SJCRH30 (cell line): ENCODE measurements around the gene PPP1R10. TPM values are rescaled to one million over a fixed set of nuclear protein-coding genes. Genes with fewer than 3 reads are reported as not detected.
A peak's percentile ranks its signal among the peaks of the same experiment; 100 is the strongest.
"Not testable (repeated sequence)": the region's sequence is repeated elsewhere in the genome, so short reads cannot be mapped to it uniquely, and the experiment has no call there.

Experiments used
- DNase-seq, 2 experiments: peaks; one replicate each; pipeline ENCODE4 v3.0.0-alpha.2; 2015 to 2020
- H3K27ac ChIP-seq: fragments of 250-450 bp; sonication (Bioruptor Pico); 2 replicates; pipeline ENCODE4 v1.5.1; 2020; ENCODE audit warnings: mild to moderate bottlenecking, moderate library complexity
- H3K27me3 ChIP-seq: fragments of 250-450 bp; sonication (Bioruptor Pico); 2 replicates; pipeline ENCODE4 v1.5.1; 2020; ENCODE audit warnings: mild to moderate bottlenecking, moderate library complexity
- H3K36me3 ChIP-seq: fragments of 250-450 bp; sonication (Bioruptor Pico); 2 replicates; pipeline ENCODE4 v1.5.1; 2020; ENCODE audit warnings: mild to moderate bottlenecking, moderate library complexity
- H3K4me1 ChIP-seq: fragments of 250-450 bp; sonication (Bioruptor Pico); 2 replicates; pipeline ENCODE4 v1.5.1; 2020; ENCODE audit warnings: mild to moderate bottlenecking, moderate library complexity
- H3K4me3 ChIP-seq: fragments of 250-450 bp; sonication (Bioruptor Pico); 2 replicates; pipeline ENCODE4 v1.5.1; 2020; ENCODE audit warnings: mild to moderate bottlenecking, moderate library complexity
- H3K9me3 ChIP-seq: fragments of 250-450 bp; sonication (Bioruptor Pico); replicated peaks from 2 replicates; pipeline ENCODE4 v1.5.1; 2020; ENCODE audit warnings: mild to moderate bottlenecking, moderate library complexity
- total RNA-seq: library from RNA; depleted of rRNA; stranded (reverse); fragments of >200 nt; shearing (Covaris generic); gene quantifications from 2 replicates; pipeline ENCODE4 v1.2.3, GENCODE V29; 2014; rRNA removed

PPP1R10 gene
- 93.7 and 120 TPM in 2 replicates for total RNA-seq

DNA sequence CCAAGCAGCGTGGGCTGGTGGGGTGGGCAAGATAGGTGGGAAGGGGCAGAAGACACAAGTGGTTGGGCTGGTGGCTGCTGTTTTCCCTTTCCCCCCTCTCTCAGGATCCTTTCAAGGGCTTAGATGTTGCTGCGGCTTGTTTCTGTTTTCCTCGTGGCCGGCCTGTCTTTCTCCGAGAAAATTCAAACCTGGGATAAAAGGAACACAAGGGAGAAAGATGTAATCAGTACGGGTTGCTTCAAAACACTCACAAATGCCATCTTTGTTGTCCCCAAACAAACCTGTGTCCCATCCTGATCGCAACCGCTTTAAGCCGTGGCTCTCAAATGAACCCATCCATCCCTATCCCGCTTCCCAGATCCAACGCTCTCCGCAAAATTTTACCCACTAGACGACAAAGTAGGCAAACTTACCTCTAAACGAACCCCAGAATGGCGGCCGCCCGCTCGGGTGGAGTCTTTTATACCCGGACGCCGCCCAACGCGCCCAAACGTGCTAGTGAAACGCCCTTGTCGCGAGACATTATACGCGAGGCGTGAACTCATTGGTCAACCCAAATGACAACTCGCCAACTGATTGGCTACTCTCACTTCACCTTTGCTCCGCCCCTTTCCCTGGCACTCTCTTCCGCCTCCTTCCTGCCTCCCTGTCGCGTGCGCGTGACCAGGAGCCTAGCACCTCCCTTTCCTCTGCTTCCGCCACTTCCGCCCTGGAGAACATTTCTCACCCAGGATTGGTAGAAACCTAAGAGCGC is at the start of gene PPP1R10:
Gene PPP1R10, minus strand, starts transcription at position 433 of the 754 bp plus-strand sequence. CDS start 7,299 bp downstream, outside the sequence.
- Histone ChIP-seq H3K27me3 (no peaks in the 10 kb centered on the region), H3K27ac (peak within 1 kb of the TSS; percentile 98), H3K4me1 (peaks cover 4% of the 10 kb centered on the region; the same call in 1 of the 2 replicates), H3K36me3 (peaks cover 27% of the 10 kb centered on the region), H3K9me3 (no peaks in the 10 kb centered on the region), H3K4me3 (peak within 1 kb of the TSS; percentile 75)
- peak; percentile 99 to 100 for DNase-seq

DNA sequence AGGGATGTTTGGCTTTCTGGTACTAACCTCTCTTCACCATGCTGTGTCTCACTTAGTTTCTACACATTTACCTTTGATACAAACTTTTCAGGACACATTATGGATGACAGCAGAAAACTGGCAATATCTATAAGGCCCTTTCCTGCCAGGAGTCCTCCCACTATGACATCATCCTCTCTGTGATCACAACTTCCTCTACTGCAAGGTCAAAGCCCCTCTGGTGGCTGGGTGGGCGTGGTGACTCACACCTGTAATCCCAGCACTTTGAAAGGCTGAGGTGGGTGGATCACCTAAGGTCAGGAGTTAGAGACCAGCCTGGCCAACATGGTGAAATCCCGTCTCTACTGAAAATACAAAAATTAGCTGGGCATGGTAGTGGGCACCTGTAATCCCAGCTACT is 49.3 kb upstream of the PPP1R10 start:
- not testable (repeated sequence) for H3K4me1 ChIP-seq, DNase-seq, H3K4me3 ChIP-seq, H3K27me3 ChIP-seq, H3K27ac ChIP-seq, H3K9me3 ChIP-seq
- peaks cover 23% of the 10 kb centered on the region for H3K36me3 ChIP-seq

DNA sequence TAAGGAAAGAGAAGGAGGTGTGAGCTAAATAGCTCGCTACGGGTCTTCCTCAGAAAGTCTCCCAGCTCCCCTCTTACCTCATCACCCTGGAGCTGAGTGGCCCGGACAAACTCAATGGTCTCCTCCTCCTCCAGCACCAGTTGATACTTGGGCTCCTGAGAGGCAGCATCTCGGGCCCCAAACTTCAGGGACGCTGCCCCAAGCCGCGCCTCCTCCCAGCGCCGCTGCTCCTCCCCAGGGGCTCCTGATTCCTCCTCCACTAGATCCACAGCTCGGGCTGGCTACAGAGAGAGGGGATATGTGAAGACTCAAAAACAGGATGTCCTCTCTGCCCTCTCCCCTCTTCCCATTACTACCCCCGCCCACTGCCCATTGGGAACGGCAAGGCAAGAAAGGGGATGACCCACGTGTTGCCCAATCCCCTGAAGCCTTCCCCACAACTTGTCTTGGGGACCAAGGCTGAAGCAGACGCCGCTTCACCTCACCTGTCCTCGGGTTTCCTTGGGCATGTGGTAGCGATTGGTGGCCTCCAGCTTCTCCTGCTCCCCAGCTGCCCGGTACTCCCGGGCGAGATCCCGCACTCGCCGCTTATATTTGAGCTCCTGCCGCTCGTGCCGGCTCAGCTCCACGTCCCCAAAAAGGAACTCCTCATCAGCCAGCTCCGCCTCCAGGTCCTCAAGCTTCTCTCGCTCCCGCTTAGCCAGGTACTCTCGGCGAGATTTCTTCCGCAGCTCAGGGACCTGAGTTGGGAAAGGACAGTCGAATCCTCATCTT is 48.1 kb upstream of the PPP1R10 start:
- Histone ChIP-seq H3K27me3 (no peaks in the 10 kb centered on the region), H3K9me3 (no peaks in the 10 kb centered on the region), H3K4me3 (no peak overlapping the region), H3K36me3 (peaks cover 23% of the 10 kb centered on the region), H3K4me1 (no peaks in the 10 kb centered on the region), H3K27ac (no peak overlapping the region)
- no peak for DNase-seq

DNA sequence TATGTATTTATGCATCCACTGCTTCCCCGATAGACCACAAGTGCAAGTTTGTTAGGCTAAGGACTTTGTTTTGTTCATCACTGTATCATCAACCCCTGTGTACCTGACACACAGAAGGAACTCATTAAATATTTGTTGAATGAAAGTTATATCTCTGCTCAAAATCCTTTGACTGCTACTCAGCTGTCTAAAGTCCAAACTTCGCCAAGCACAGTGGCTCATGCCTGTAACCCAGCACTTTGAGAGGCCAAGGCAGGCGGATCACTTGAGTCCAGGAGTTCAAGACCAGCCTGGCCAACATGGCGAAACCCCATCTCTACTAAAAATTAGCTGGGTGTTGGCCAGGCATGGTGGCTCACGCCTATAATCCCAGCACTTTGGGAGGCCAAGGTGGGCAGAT is 40.9 kb upstream of the PPP1R10 start:
- not testable (repeated sequence) for H3K4me1 ChIP-seq, H3K27me3 ChIP-seq, H3K27ac ChIP-seq, DNase-seq, H3K9me3 ChIP-seq, H3K4me3 ChIP-seq
- peaks cover 31% of the 10 kb centered on the region for H3K36me3 ChIP-seq

DNA sequence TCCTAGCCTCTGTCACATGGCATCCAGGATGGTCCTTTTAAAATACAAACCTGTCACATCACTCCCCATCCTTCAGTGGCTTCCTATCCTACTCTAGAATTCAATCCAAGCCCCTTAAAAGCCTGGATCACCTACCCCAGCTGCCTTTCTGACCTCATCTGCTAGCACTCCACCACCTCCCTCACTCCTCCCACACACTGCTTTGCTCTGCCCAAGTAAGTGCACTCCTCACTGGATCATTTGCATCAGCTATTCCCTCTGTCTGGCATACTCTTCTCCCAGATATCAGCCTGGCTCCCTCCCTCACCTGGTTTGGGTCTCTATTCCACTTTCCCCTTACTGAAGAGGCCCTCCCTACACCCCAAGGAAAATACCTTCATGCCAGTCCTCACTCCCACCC is 40.4 kb upstream of the PPP1R10 start:
- H3K36me3 ChIP-seq: peaks cover 33% of the 10 kb centered on the region

DNA sequence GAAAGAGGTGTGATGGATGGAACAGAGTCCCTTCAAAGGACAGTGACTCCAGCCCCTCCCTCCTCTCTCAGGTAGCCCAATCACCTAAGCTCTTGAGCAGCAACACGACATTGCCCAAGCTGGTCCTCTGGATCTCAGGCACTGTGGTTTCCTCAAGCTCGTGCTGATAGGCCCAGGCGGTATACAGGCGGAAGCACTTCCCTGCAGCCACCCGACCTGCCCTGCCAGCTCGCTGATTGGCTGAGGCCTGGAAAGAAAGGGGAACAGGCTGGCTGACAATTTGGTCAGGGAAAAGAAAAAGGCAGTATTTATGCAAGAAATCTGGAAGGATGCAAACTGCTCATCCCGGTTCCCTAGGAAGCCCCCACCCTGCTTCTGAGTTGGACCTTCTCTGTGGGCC is 39.5 kb upstream of the PPP1R10 start:
- H3K9me3 ChIP-seq: no peaks in the 10 kb centered on the region
- H3K4me3 ChIP-seq: no peak overlapping the region
- no peaks in the 10 kb centered on the region for H3K27me3 ChIP-seq
- no peak for DNase-seq
- no peak overlapping the region for H3K27ac ChIP-seq
- no peaks in the 10 kb centered on the region for H3K4me1 ChIP-seq
- peaks cover 32% of the 10 kb centered on the region for H3K36me3 ChIP-seq

More for the DNA sequence above, 40.4 kb upstream of the PPP1R10 start:
- H3K4me3 ChIP-seq: no peak overlapping the region
- H3K27ac ChIP-seq: no peak overlapping the region
- H3K27me3 ChIP-seq: no peaks in the 10 kb centered on the region
- DNase-seq: no peak
- H3K9me3 ChIP-seq: no peaks in the 10 kb centered on the region
- H3K4me1 ChIP-seq: no peaks in the 10 kb centered on the region

DNA sequence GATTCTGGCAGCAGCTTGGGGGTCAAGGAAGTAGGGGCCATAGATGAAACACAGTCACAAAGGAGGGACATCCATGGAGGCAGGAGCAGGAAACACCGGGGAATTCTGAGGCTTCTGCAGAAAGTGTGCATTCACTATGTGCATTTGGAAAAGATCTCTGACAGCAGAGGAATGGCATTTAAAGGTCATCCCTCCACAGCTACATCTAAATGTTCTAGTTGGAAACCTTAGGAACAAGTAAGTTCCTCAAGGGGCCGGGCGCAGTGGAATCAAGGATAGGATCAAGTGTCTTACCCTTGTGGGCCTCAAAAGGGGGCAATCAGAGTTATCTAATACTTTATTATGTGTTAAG is 38.7 kb upstream of the PPP1R10 start:
- no peak for DNase-seq

DNA sequence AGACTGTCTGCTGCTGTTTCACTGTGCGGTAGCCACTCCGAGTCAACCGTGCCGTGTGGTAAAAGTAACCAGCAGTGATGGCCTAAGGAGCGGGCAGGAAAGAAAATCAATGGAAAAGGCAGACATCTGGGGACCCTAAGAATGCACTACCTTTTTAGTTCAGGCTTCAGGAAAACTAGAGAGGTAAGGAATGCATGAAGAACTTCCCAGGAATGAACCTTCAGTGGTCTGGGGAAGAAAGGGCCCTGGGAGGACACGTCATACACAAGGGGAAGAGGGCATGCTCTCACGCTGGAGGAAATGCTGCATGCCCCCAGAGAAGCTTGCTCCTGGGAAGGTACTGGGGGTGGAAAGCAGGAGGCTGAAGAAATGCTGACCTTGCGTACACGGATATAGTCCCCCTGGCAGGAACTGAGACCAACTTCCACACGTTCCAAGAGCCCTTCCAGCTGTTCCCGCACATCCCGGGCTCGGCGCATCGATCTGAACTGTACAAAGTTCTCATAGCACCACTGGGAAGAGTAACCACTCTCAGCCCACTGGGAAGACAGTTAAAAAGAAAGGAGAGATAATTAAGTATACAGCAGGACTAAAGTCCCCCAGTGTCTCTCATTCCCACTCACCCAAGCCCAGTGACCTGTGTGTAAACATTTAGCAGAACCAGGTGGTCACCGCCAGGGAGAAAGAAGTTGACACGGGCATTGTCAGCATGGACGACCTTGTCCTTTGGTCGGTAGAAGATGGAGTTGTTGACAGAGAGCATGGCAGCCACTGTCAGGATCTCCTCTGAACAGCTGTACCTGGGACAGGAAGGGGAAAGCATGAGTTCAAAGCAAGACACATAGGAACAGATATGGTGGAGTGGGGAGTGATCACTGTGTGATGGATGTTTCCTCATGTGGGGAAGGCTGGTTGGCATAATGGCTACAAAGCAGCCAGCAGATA is 38.0 kb upstream of the PPP1R10 start:
- H3K36me3 ChIP-seq: peaks cover 36% of the 10 kb centered on the region
- H3K27ac ChIP-seq: no peak overlapping the region
- H3K27me3 ChIP-seq: no peaks in the 10 kb centered on the region

More for the DNA sequence above, 38.7 kb upstream of the PPP1R10 start:
- Histone ChIP-seq H3K4me1 (no peaks in the 10 kb centered on the region), H3K9me3 (no peaks in the 10 kb centered on the region), H3K27me3 (no peaks in the 10 kb centered on the region), H3K4me3 (no peak overlapping the region), H3K36me3 (peaks cover 36% of the 10 kb centered on the region), H3K27ac (no peak overlapping the region)

DNA sequence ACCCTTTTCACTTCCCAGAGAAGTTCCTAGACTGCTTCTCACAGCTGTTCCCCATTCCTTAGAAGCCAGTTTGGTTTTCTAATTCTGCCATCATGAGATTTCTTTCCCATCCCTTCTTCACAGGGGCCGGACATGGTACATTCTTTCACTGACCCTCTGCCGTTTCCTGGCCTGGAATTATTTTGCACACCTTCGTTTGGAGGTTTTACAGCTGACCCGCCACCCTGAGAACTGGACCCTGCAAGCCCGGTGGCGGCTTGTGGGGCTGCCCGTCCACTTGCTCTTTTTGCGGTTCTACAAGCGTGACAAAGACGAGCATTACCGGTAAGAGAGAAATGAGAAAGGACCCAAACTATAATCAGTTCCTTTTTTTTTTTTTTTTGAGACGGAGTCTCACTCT is 34.1 kb upstream of the PPP1R10 start:
- H3K4me3 ChIP-seq: no peak overlapping the region
- H3K4me1 ChIP-seq: no peaks in the 10 kb centered on the region
- no peaks in the 10 kb centered on the region for H3K9me3 ChIP-seq
- H3K27me3 ChIP-seq: no peaks in the 10 kb centered on the region
- no peak overlapping the region for H3K27ac ChIP-seq
- H3K36me3 ChIP-seq: peaks cover 27% of the 10 kb centered on the region
- no peak for DNase-seq

More for the DNA sequence above, 38.0 kb upstream of the PPP1R10 start:
- Histone ChIP-seq H3K4me3 (no peak overlapping the region), H3K9me3 (no peaks in the 10 kb centered on the region), H3K4me1 (no peaks in the 10 kb centered on the region)
- no peak for DNase-seq

DNA sequence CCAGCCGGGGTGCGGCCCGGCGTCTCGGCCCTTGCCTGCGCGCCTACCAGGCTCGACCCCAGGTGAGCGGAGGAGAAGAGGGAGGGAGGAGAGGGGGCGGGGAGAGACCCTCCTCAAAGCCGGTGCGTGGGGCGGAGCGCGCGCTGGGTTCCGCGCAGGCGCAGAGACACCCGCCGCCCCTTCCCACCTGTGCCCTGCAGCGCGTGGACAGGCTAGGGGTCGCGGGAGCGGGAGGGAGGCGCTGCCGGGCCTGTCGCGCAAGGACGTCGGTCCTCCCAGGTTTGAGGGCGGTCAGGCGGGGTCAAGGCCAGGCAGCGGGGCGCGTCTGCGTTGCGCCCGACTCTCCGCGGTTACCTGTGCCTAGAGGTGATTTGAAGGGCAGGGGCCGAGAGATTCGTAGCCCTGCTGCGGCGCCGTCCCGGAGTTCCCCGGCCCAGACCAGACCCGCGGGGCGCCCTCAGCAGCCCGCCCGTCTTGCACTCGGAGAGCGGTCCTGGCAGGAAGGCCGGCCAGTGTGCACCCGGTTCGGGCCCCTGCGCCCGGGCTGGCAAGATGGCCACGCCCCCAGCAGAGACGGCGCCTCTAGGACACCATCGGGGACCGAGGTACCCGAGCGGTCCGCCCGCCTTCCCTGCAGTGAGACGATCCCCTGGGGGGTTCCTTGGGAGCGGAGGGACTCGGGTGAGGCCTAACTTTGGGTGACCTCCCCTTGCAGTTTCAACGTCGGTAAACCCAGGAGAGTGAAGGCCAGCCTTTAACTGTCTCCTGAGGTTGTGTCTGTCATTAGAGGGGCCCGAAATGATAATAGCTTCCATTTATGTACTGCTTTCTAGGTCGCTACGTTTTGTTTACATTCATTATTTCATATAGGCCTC is 30.4 kb upstream of the PPP1R10 start:
- no peaks in the 10 kb centered on the region for H3K4me1 ChIP-seq
- peak; percentile 80 to 82 for DNase-seq
- H3K36me3 ChIP-seq: peaks cover 13% of the 10 kb centered on the region
- peak overlapping the region; percentile 82 for H3K4me3 ChIP-seq
- no peaks in the 10 kb centered on the region for H3K9me3 ChIP-seq
- peak overlapping the region; percentile 68 for H3K27ac ChIP-seq
- no peaks in the 10 kb centered on the region for H3K27me3 ChIP-seq

DNA sequence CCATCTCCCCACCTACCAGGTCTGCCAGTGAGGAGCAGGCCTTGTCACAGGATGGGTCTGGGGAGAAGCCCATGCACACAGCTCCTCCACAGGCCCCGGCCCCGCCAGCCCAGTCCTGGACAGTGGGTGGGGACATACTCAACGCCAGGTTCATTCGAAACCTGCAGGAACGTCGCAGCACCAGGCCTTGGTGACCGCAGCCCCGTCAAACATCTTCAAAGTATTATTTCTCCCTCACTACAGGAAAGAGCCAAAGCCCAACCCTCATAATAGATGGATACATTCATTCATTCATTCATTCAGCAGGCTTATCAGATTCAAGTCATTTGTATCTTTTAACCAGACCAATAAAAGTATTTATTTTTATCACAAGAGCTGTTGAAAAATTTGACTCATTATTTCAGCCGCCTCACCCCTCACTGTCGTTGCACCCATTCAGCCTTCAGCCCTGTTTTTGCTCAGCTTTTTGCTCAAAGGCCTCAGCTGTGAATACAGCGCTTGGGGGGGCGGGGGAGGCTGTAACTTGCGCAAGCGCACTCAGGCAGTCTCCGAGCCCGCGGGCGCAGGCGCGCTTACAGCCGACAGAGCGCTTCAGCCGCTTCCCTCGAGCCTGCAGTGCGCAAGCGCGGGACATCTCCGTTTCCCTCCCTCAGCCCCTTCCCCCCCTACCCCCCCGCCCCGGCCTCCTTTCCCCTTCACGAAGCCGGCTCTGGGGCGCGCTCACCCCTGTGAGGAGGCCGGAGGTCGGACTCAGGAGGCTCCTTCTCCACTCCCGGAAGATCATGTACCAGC is 29.6 kb upstream of the PPP1R10 start, which contains the start of gene C6orf136:
Gene C6orf136, plus strand, starts transcription at position 684 of the 792 bp plus-strand sequence. Its CDS starts 99 bp downstream, at position 783.
- Histone ChIP-seq H3K27me3 (no peaks in the 10 kb centered on the region), H3K9me3 (no peaks in the 10 kb centered on the region), H3K36me3 (peaks cover 6% of the 10 kb centered on the region), H3K4me1 (no peaks in the 10 kb centered on the region), H3K27ac (peak within 1 kb of the TSS; percentile 68), H3K4me3 (peak within 1 kb of the TSS; percentile 82)
- DNase-seq: peak; percentile 94 to 95

DNA sequence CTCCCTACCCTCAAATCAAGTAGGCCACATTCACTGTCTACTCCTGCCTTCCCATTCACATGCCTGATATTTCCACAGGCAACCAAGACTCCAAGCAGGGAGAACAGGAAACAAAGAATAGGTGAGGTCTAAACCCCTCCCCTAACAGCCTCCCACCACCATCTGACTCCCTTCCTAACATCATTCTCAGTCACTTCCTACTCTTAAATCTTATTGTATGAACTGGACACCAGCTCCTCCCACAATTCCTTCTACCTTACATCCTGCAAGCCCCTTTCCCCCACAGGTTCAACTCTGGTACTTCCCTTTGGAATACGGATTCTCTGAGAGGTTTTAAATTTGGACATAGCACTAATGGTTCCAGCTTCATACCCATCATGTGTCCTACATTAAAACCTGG is 28.9 kb upstream of the PPP1R10 start:
- H3K36me3 ChIP-seq: peaks cover 3% of the 10 kb centered on the region
- no peak for DNase-seq
- no peak overlapping the region for H3K4me3 ChIP-seq
- H3K27me3 ChIP-seq: no peaks in the 10 kb centered on the region
- no peaks in the 10 kb centered on the region for H3K4me1 ChIP-seq
- no peaks in the 10 kb centered on the region for H3K9me3 ChIP-seq
- no peak overlapping the region for H3K27ac ChIP-seq

DNA sequence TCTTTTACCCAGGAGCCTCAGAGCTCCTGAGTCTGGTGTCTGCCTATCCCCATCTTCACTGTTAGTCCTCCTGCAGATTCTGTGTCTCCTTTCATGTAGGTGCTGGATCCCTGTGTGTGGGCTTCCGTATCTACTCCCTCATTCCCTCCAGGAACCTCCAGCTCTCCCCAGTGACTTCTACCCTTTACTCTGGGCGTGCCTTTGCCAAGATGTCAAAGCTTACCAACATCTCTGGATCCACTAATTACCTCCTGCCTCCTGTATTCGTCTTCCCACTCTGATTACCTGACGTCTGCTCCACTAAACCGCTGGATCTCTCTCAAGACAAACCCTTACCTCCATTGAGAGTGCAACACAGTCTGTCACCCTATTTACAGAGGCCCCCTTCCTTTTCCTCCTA is 27.7 kb upstream of the PPP1R10 start:
- Histone ChIP-seq H3K4me1 (no peaks in the 10 kb centered on the region), H3K4me3 (no peak overlapping the region), H3K9me3 (no peaks in the 10 kb centered on the region), H3K27me3 (no peaks in the 10 kb centered on the region), H3K36me3 (peaks cover 7% of the 10 kb centered on the region; the same call in 1 of the 2 replicates), H3K27ac (no peak overlapping the region)
- DNase-seq: no peak
